Measurements from ENCODE around the gene SLC35A4.

The SLC35A4 gene

GRCh38 chr5:140546851-140547507 lies 17.6 kb upstream of the SLC35A4 start:
- Mint-ChIP-seq H3K4me3 (peak overlapping the region; percentile 77), H3K9me3 (no peaks in the 10 kb centered on the region)
- TF ChIP-seq CTCF (IDR thresholded peaks at IDR 0.05), result no peak

GRCh38 chr5:140547508-140548299 lies 16.9 kb upstream of the SLC35A4 start, which contains the start of gene EIF4EBP3:
TSS of gene EIF4EBP3 (plus strand) at chr5:140547662. CDS start at chr5:140547738, 76 bp downstream.
- Mint-ChIP-seq H3K9me3 (no peaks in the 10 kb centered on the region), H3K4me3 (peak within 1 kb of the TSS; percentile 77), H3K36me3 (ENCODE audit: low read depth) (peaks cover 47% of the 10 kb centered on the region), H3K27me3 (ENCODE audit: low read depth, poor library complexity) (no peaks in the 10 kb centered on the region), H3K27ac (peak within 1 kb of the TSS; percentile 92), H3K4me1 (peaks cover 31% of the 10 kb centered on the region)
- TF ChIP-seq CTCF (IDR thresholded peaks at IDR 0.05), result peak; percentile 55
- peak; percentile 93 for DNase-seq

More at GRCh38 chr5:140546851-140547507, 17.6 kb upstream of the SLC35A4 start:
- H3K36me3 Mint-ChIP-seq (ENCODE audit: low read depth), result peaks cover 53% of the 10 kb centered on the region
- no peaks in the 10 kb centered on the region for H3K27me3 Mint-ChIP-seq (ENCODE audit: low read depth, poor library complexity)
- H3K27ac Mint-ChIP-seq, result no peak overlapping the region
- peaks cover 31% of the 10 kb centered on the region for H3K4me1 Mint-ChIP-seq
- DNase-seq, result no peak

- no peak for TF ChIP-seq CTCF (IDR thresholded peaks at IDR 0.05)
- Mint-ChIP-seq H3K4me1 (peaks cover 31% of the 10 kb centered on the region), H3K4me3 (peak overlapping the region; percentile 77), H3K27me3 (ENCODE audit: low read depth, poor library complexity) (no peaks in the 10 kb centered on the region), H3K36me3 (ENCODE audit: low read depth) (peaks cover 50% of the 10 kb centered on the region), H3K27ac (peak overlapping the region; percentile 92), H3K9me3 (no peaks in the 10 kb centered on the region)
- DNase-seq, result no peak
Measured at GRCh38 chr5:140548300-140548688, 16.3 kb upstream of the SLC35A4 start.

GRCh38 chr5:140548791-140549190 lies 15.8 kb upstream of the SLC35A4 start:
- no peak for DNase-seq
- no peak overlapping the region for H3K27ac Mint-ChIP-seq

More at GRCh38 chr5:140548791-140549190, 15.8 kb upstream of the SLC35A4 start:
- Mint-ChIP-seq H3K4me1 (peaks cover 36% of the 10 kb centered on the region), H3K27me3 (ENCODE audit: low read depth, poor library complexity) (no peaks in the 10 kb centered on the region), H3K36me3 (ENCODE audit: low read depth) (peaks cover 48% of the 10 kb centered on the region), H3K9me3 (no peaks in the 10 kb centered on the region), H3K4me3 (peak overlapping the region; percentile 77)
- no peak for TF ChIP-seq CTCF (IDR thresholded peaks at IDR 0.05)

All from nephron progenitor cell (in vitro differentiated cells).